Vagina (tissue), 2 donors: ENCODE measurements around the gene ZNG1A.
"Not testable (repeated sequence)": the region's sequence is repeated elsewhere in the genome, so short reads cannot be mapped to it uniquely, and the experiment has no call there.

Experiments
- CTCF ChIP-seq, 3 experiments: fragments of 450-650 bp in 2 of 3; fragments of 200-600 bp in 1 of 3; sonication (generic) in 1 of 3; IDR thresholded peaks; one replicate each; pipeline ENCODE4 v1.5.1; 2017 to 2019; ENCODE audit warnings: antibody characterized with exemption in 3 of 3, mild to moderate bottlenecking in 2 of 3, moderate library complexity in 2 of 3
- POLR2A ChIP-seq, 2 donors: fragments of 450-650 bp; IDR thresholded peaks; one replicate each; pipeline ENCODE4 v1.6.1; 2017; ENCODE audit warnings: antibody characterized with exemption in 2 of 2, mild to moderate bottlenecking in 2 of 2, moderate library complexity in 2 of 2
- POLR2AphosphoS5 ChIP-seq, 2 donors: sonication (generic); formaldehyde crosslinking; IDR thresholded peaks; one replicate each; pipeline ENCODE4 v1.9.0; 2017; ENCODE audit warnings: antibody characterized with exemption in 2 of 2, mild to moderate bottlenecking in 2 of 2, low read depth in 1 of 2; ENCODE audit not compliant: insufficient read depth in 1 of 2

DNA sequence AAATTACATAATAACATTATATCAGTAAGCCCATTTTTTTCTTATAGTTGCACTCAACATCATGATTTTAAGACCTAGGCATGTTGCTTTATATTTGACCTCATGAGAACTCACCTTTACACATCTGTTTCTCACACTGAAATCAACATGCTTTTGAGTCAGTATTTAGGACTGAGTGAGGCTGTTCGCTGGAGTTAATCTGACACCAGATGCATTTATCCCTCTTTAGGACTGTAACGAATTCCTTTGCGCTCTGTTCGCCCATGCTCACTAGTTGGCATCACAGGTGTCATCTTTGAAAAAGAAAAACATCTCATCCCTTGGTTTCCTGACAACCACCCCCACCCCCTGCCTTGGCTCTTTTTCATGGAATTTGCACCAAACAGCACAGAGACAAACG, 84.9 kb downstream of the ZNG1A start:
- not testable (repeated sequence) for TF ChIP-seq CTCF (IDR thresholded peaks at IDR 0.05); POLR2AphosphoS5 (IDR thresholded peaks at IDR 0.05; ENCODE audit: insufficient read depth in 1 of 2, low read depth in 1 of 2); POLR2A (IDR thresholded peaks at IDR 0.05)
